ENCODE results near the gene SSBP2.

SSBP2 gene

GRCh38 chr5:81751009-81751835 is at the start of gene SSBP2:
SSBP2 (minus strand) TSS chr5:81751097; CDS start chr5:81751042, 55 bp downstream.
- DNase-seq (ENCODE audit: low spot score), result peak; percentile 98

GRCh38 chr5:81795666-81796065 is 44.8 kb upstream of the SSBP2 start:
- DNase-seq (ENCODE audit: low spot score), result no peak

- no peak for DNase-seq (ENCODE audit: low spot score)
Measured at GRCh38 chr5:81794226-81794625, 43.3 kb upstream of the SSBP2 start.

- no peak for DNase-seq (ENCODE audit: low spot score)
Measured at GRCh38 chr5:81790336-81790735, 39.4 kb upstream of the SSBP2 start.

GRCh38 chr5:81789033-81789432 is 38.1 kb upstream of the SSBP2 start:
- DNase-seq (ENCODE audit: low spot score), result no peak

- no peak for DNase-seq (ENCODE audit: low spot score)
Measured at GRCh38 chr5:81788329-81788728, 37.4 kb upstream of the SSBP2 start.

- DNase-seq (ENCODE audit: low spot score), result no peak
Measured at GRCh38 chr5:81787474-81788242, 36.8 kb upstream of the SSBP2 start.

- DNase-seq (ENCODE audit: low spot score), result no peak
Measured at GRCh38 chr5:81786991-81787390, 36.1 kb upstream of the SSBP2 start.

GRCh38 chr5:81786496-81786895 is 35.6 kb upstream of the SSBP2 start:
- DNase-seq (ENCODE audit: low spot score), result no peak

GRCh38 chr5:81785322-81785721 is 34.4 kb upstream of the SSBP2 start:
- no peak for DNase-seq (ENCODE audit: low spot score)

GRCh38 chr5:81783401-81783800 is 32.5 kb upstream of the SSBP2 start:
- no peak for DNase-seq (ENCODE audit: low spot score)

- no peak for DNase-seq (ENCODE audit: low spot score)
Measured at GRCh38 chr5:81782811-81783210, 31.9 kb upstream of the SSBP2 start.

- DNase-seq (ENCODE audit: low spot score), result no peak
Measured at GRCh38 chr5:81779916-81780266, 29.0 kb upstream of the SSBP2 start.

- peak; percentile 19 for DNase-seq (ENCODE audit: low spot score)
Measured at GRCh38 chr5:81779125-81779915, 28.4 kb upstream of the SSBP2 start.

- no peak for DNase-seq (ENCODE audit: low spot score)
Measured at GRCh38 chr5:81778642-81779041, 27.7 kb upstream of the SSBP2 start.

GRCh38 chr5:81776258-81776657 is 25.4 kb upstream of the SSBP2 start:
- DNase-seq (ENCODE audit: low spot score), result no peak

GRCh38 chr5:81774374-81774773 is 23.5 kb upstream of the SSBP2 start:
- no peak for DNase-seq (ENCODE audit: low spot score)

- DNase-seq (ENCODE audit: low spot score), result no peak
Measured at GRCh38 chr5:81773574-81773973, 22.7 kb upstream of the SSBP2 start.

GRCh38 chr5:81773161-81773560 is 22.3 kb upstream of the SSBP2 start:
- DNase-seq (ENCODE audit: low spot score), result no peak

GRCh38 chr5:81772488-81772887 is 21.6 kb upstream of the SSBP2 start:
- no peak for DNase-seq (ENCODE audit: low spot score)

GRCh38 chr5:81768935-81769452 is 18.1 kb upstream of the SSBP2 start:
- DNase-seq (ENCODE audit: low spot score), result peak; percentile 3

GRCh38 chr5:81767938-81768337 is 17.0 kb upstream of the SSBP2 start:
- DNase-seq (ENCODE audit: low spot score), result no peak

Data from activated CD4-positive, alpha-beta T cell treated with anti-CD3 and anti-CD28 coated beads, Interleukin-2, Interleukin-4, amounts not matched to agents 100 ng/mL and 50 ng/mL, durations not matched to agents 16 hours and 8 hours (primary cell).